Ramos (cell line): ENCODE measurements around the gene AFF1.

ENCODE experiments used
- in situ Hi-C: fragments of 300-500 bp; cut with MboI; formaldehyde crosslinking; loops from one replicate; pipeline ENCODE4 v1.14.3; 2022; ENCODE audit warnings: low sequenced_read_pairs; ENCODE audit not compliant: unreplicated experiment

AFF1 gene

DNA sequence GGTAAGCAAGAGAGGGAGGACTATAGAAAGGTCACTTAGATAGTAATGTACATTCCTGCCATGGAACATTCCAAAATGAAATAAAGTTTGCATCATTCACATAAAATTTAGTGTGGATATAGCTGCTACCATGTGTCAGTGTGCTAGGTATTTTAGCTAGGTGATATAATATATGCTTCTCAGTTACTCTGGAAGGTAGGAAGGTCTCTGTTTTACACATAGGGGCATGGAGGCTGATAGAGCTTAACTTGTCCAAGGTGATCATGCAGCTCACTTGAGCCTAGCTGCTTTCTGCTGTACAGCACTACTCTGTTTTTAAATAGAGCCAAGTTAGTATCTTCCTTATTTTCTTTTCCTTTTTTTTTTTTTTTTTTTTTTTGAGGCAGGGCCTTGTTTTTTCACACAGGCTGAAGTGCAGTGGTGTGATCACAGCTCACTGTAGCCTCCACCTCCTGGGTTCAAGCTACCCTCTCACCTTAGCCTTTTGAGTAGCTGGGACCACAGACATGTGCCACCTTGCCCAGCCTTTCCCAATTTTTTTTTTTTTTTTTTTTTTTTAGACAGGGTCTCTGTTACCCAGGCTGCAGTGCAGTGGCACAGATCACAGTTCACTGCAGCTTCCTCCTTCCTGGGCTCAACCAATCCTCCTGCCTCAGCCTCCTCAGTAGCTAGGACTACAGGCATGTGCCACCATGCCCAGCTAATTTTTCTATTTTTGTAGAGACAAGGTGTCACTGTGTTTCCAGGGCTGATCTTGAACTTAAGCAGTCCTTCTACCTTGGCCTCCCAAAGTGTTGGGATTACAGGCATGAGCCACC is 10.4 kb downstream of the AFF1 start:
- in situ Hi-C loops, result no loop called here

- in situ Hi-C loops, result no loop called here
These were observed 12.2 kb downstream of the AFF1 start for GRCh38 chr4:86946868-86947500.

GRCh38 chr4:86947501-86948120 is 12.8 kb downstream of the AFF1 start:
- in situ Hi-C loops, result no loop called here

GRCh38 chr4:86948276-86948675 is 13.5 kb downstream of the AFF1 start:
- in situ Hi-C loops, result no loop called here

- in situ Hi-C loops, result no loop called here
These were observed 16.2 kb downstream of the AFF1 start for GRCh38 chr4:86950831-86951525.

DNA sequence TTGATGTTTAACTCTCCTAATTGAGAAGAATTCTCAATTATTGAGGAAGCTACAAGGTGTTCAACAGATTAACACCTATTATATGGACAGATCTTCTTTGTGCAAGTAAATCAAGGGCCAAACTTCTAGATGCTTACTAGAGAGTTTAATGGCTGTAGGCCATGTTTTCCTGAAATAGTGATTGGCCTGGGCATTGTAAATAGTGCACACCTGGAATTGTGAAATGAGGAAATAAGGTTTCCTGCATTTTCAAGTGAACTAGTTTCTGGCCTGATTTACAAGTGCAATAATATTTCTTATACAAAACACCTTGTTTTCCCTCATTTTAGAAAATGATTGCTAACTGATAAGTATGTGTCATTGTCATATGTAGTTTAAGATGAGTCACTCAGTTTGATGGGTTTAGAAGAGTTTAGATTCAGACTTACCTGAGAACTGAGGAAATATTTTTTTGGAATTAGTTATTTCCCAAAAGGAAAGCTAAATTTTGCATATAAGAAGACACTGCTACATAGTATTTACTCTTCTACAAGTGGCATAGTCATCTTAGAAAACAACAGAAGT is 21.2 kb downstream of the AFF1 start:
- in situ Hi-C loops, result no loop called here

- in situ Hi-C loops, result no loop called here
These were observed 22.4 kb downstream of the AFF1 start for GRCh38 chr4:86957215-86957614.

- in situ Hi-C loops, result no loop called here
These were observed 25.0 kb downstream of the AFF1 start for GRCh38 chr4:86959588-86960500.

DNA sequence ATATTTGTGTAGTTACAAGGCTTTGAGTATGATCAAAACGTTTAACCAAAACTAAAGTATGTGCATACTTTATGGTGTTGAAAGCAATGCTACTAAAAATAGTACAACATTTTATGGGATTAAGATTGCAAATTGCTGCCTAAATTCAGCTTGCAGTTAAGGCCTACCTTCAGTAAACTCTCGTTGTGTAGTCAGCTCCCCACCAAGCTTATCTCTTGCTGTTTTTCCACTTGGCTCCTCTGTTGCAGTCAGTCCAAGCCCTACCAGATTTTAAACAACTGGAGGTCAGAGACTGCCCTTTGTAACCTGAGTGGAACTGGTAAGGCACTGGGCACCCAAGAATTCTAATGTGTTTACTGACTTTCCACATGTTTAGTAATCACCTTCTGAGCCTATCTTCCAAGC is 25.7 kb downstream of the AFF1 start:
- in situ Hi-C loops, result no loop called here

- in situ Hi-C loops, result no loop called here
These were observed 26.3 kb downstream of the AFF1 start for GRCh38 chr4:86961116-86961515.

- in situ Hi-C loops, result no loop called here
These were observed 26.9 kb downstream of the AFF1 start for GRCh38 chr4:86961605-86962295.

GRCh38 chr4:86963697-86964096 is 28.9 kb downstream of the AFF1 start:
- in situ Hi-C loops, result no loop called here

DNA sequence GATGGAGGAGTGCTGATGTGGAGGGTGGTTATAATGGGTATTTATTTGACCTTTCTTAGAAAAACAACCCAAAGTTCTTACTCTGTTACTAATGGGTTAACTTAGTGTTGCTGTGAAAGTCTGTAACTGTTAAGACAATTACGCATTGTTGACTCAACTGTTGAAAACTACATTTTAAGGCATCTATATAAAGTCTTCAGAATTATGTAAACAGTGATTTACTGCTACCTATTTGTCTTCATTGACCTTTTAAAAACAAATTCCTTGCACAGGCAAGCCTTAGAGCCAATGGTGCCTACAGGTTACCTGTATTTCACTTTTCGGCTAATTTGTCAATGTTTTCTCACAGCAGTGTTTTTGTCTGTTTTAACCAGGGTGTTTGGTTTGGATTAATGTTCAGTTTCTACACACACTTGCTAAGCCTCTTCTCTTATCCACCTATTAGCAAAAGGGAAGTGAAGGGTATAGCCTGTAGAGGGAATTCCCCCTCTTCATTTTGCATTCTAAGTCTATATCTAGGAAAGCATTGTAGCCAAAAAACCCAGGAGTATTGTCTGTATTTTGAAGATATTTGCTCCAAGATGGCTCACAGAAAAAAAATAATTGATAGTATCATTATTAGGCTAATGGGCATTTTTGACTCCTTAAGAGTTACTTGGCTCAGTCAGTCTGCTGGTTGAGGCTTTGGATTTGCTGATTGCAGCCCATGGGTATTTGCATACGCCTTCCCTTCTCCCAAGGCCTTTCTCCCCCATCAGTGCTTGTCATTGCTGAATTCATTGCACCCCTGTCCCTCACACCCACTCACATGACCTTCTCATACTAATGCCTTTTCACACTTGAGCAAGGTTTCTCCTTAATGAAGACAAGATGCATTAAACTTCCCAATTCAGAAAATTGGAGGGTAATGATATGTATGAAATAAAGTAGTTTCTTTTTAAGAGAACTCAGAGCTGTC is 30.5 kb downstream of the AFF1 start:
- in situ Hi-C loops, result no loop called here

DNA sequence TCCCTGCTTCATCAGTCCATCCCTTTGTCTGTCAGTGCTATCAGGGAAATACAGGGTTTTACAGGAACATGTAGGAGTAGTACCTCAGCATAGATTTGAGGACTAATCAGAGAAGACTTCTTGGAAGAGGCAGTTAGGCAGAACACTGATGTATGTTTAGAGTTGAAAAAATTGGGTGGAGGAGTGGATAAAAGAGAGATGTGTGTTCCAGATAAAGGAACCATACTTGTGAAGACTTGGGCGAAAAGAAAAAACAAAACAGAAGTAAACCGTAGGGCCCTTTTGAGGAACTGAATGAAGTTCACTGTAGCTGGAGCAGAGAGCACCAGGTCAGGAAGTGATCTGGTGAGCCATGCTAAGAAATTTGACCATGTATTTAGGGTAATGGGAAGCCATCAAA is 32.3 kb downstream of the AFF1 start:
- in situ Hi-C loops, result no loop called here

DNA sequence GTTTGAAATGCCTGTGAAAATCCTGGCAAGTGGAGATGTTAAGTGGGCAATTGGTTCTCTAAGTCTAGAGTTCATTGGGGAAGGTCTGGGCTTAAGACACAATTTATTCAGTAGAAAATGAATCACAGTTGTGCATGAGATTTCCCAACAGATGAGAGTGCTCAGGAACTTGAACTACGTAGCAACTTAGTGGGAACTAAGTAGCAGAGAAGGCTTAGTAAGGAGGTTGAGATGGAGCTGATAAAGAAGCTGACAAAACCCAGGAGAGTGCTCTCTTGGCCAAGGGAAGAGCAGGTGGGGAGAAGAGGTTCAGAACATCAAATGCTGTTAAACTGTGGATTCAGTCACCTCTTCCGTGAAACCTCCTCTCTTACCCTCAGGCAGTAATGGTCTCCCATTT is 33.0 kb downstream of the AFF1 start:
- in situ Hi-C loops, result no loop called here

- in situ Hi-C loops, result no loop called here
These were observed 33.7 kb downstream of the AFF1 start for GRCh38 chr4:86968547-86968946.

GRCh38 chr4:86970447-86971354 is 35.9 kb downstream of the AFF1 start:
- in situ Hi-C loops, result no loop called here
